Liver (tissue), 9 donors: ENCODE results near the gene FRMPD4. TPM values are rescaled to one million over a fixed set of nuclear protein-coding genes. Genes with fewer than 3 reads are reported as not detected.

ENCODE experiments used
- DNase-seq: peaks from one replicate; pipeline ENCODE4 v3.0.0-alpha.2; 2017; ENCODE audit warnings: low spot score
- H3K27ac ChIP-seq, 2 donors: one replicate each; pipeline ENCODE4 v1.7.0; 2013; ENCODE audit warnings: inconsistent platforms in 2 of 2, low read length in 2 of 2, control low read depth in 1 of 2, low read depth in 1 of 2, mild to moderate bottlenecking in 1 of 2
- H3K27me3 ChIP-seq, 4 donors: one replicate each; pipeline versions ENCODE4 v1.6.1 to v1.7.0; 2013; ENCODE audit warnings: low read length in 3 of 4, inconsistent platforms in 1 of 4, mild to moderate bottlenecking in 1 of 4, moderate library complexity in 1 of 4; ENCODE audit not compliant: control insufficient read depth in 4 of 4, insufficient read depth in 4 of 4
- H3K36me3 ChIP-seq, 4 donors: one replicate each; pipeline versions ENCODE4 v1.6.1 to v1.7.0; 2013; ENCODE audit warnings: low read length in 3 of 4, mild to moderate bottlenecking in 3 of 4, low read depth in 1 of 4, moderate library complexity in 1 of 4; ENCODE audit not compliant: control insufficient read depth in 4 of 4, insufficient read depth in 3 of 4
- H3K4me1 ChIP-seq, 4 donors: one replicate each; pipeline versions ENCODE4 v1.6.1 to v1.7.0; 2013; ENCODE audit warnings: low read length in 3 of 4, mild to moderate bottlenecking in 3 of 4, moderate library complexity in 1 of 4; ENCODE audit not compliant: control insufficient read depth in 4 of 4, insufficient read depth in 4 of 4
- H3K4me3 ChIP-seq, 3 donors: one replicate each; pipeline versions ENCODE4 v1.6.1 to v1.7.0; 2013; ENCODE audit warnings: low read length in 3 of 3, control low read depth in 1 of 3, low read depth in 1 of 3, mild to moderate bottlenecking in 1 of 3
- H3K9ac ChIP-seq, 2 donors: one replicate each; pipeline ENCODE4 v1.7.0; 2013; ENCODE audit warnings: low read length in 2 of 2, mild to moderate bottlenecking in 2 of 2, moderate library complexity in 2 of 2, control low read depth in 1 of 2, low read depth in 1 of 2
- H3K9me3 ChIP-seq, 4 donors: one replicate each; pipeline versions ENCODE4 v1.6.1 to v1.7.0; 2013; ENCODE audit warnings: low read length in 3 of 4; ENCODE audit not compliant: control insufficient read depth in 4 of 4
- EGR1 ChIP-seq, 2 donors: IDR thresholded peaks; 2 replicates each; pipeline ENCODE4 v1.6.1; 2016 to 2018; ENCODE audit warnings: antibody characterized with exemption in 2 of 2, low read depth in 2 of 2
- FOXA1 ChIP-seq: IDR thresholded peaks from 2 replicates; pipeline ENCODE4 v1.6.1; 2016; ENCODE audit warnings: antibody characterized with exemption
- FOXA2 ChIP-seq: IDR thresholded peaks from 2 replicates; pipeline ENCODE4 v1.6.1; 2016; ENCODE audit warnings: antibody characterized with exemption
- GABPA ChIP-seq, 2 donors: IDR thresholded peaks in 1 of 2; conservative IDR thresholded peaks in 1 of 2; 2 replicates each; pipeline ENCODE4 v1.6.1; 2016; ENCODE audit warnings: antibody characterized with exemption in 2 of 2, mild to moderate bottlenecking in 1 of 2, moderate library complexity in 1 of 2
- HNF4A ChIP-seq, 2 donors: conservative IDR thresholded peaks; 2 replicates each; pipeline ENCODE4 v1.6.1; 2016; ENCODE audit warnings: antibody characterized with exemption in 2 of 2, mild to moderate bottlenecking in 2 of 2
- HNF4G ChIP-seq: IDR thresholded peaks from 2 replicates; pipeline ENCODE4 v1.6.1; 2016; ENCODE audit warnings: antibody characterized with exemption
- JUND ChIP-seq, 2 donors: IDR thresholded peaks; 2 replicates each; pipeline ENCODE4 v1.6.1; 2016; ENCODE audit warnings: antibody characterized with exemption in 2 of 2
- RAD21 ChIP-seq, 2 donors: IDR thresholded peaks; 2 replicates each; pipeline ENCODE4 v1.6.1; 2016; ENCODE audit warnings: antibody characterized with exemption in 2 of 2, mild to moderate bottlenecking in 2 of 2
- RXRA ChIP-seq, 2 donors: IDR thresholded peaks; 2 replicates each; pipeline ENCODE4 v1.6.1; 2017 to 2018; ENCODE audit warnings: antibody characterized with exemption in 2 of 2, mild to moderate bottlenecking in 1 of 2
- SP1 ChIP-seq: IDR thresholded peaks from 2 replicates; pipeline ENCODE4 v1.6.1; 2018; ENCODE audit warnings: antibody characterized with exemption, mild to moderate bottlenecking
- TAF1 ChIP-seq: conservative IDR thresholded peaks from 2 replicates; pipeline ENCODE4 v1.6.1; 2016; ENCODE audit warnings: antibody characterized with exemption, mild to moderate bottlenecking
- YY1 ChIP-seq: IDR thresholded peaks from 2 replicates; pipeline ENCODE4 v1.6.1; 2016; ENCODE audit warnings: antibody characterized with exemption, mild to moderate bottlenecking
- WGBS: extraction: QIAGEN DNeasy Blood & Tissue Kit; methylation state at CpG from one replicate; pipeline ENCODE4 v1.1.7; 2013; 5-methylcytosine and 5-hydroxymethylcytosine counted together
- polyA plus RNA-seq, 2 donors: library from polyadenylated mRNA; stranded (reverse) in 1 of 2; unstranded in 1 of 2; fragments of 200-250 nt in 1 of 2; fragments of >200 nt in 1 of 2; fragmentation: Nextera tagmentation in 1 of 2; extraction: Ambion mirVana in 1 of 2; gene quantifications; one replicate each; pipeline versions ENCODE4 v1.2.1 to v1.2.3, GENCODE V29; 2013 to 2015
- total RNA-seq, 2 donors: library from RNA; depleted of rRNA; stranded (reverse); fragments of >200 nt; gene quantifications; one replicate each; pipeline ENCODE4 v1.2.3, GENCODE V29; 2014
- TF ChIP-seq, protein P1 (sequence below): IDR thresholded peaks from 2 replicates; pipeline ENCODE4 v1.6.1; 2016; ENCODE audit warnings: antibody characterized with exemption, mild to moderate bottlenecking
- TF ChIP-seq, protein P2 (sequence below): fragments of 150-350 bp; IDR thresholded peaks from 2 replicates; pipeline ENCODE4 v1.5.1; 2017; ENCODE audit warnings: improper control_type of control experiment, low read depth, low read length; ENCODE audit not compliant: missing input control
- TF ChIP-seq, protein P3 (sequence below): IDR thresholded peaks from 2 replicates; pipeline ENCODE4 v1.6.1; 2016; ENCODE audit warnings: antibody characterized with exemption
- donor health status: healthy.
- donor health status: healthy.
- donor health status: healthy.
- donor health status: healthy.
- donor health status: healthy.

Gene FRMPD4
- total and polyA plus RNA-seq, 4 donors = 0.01 to 0.08 (median 0.03) TPM; not detected in 1

DNA sequence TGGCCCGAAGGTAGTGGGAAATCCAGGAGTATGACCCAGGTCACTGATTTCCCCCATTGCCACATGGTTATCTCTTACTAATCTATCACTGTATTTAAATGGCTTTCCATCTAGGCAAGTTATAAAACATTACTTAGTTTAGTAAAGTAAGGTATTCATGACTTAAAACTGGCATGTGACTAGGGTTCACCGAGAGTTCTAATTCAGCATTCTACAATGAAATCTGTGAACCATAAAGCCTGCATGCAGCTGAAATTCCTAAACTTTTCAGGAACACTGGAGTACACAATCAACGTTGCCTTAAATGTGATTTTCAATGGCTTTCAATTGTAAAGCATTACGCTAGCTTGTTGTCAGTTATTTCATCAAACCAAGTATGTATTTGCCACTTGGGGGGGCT, 630.2 kb downstream of the FRMPD4 start:
- whole genome bisulfite sequencing = 95% methylated on average over 4 of the region's 4 CpGs
- Histone ChIP-seq H3K9me3 (no peaks in the 10 kb centered on the region), H3K27me3 (no peaks in the 10 kb centered on the region), H3K4me3 (no peak overlapping the region), H3K27ac (no peak overlapping the region), H3K36me3 (no peaks in the 10 kb centered on the region), H3K4me1 (peaks cover 0 to 5% (median 2%) of the 10 kb centered on the region in 4 donors), H3K9ac (no peak overlapping the region)
- no peak for DNase-seq
- no peak for TF ChIP-seq RXRA (IDR thresholded peaks at IDR 0.05)
- TF ChIP-seq GABPA (IDR thresholded peaks at IDR 0.05 in 1 of 2, conservative IDR thresholded peaks at IDR 0.05 in 1 of 2) = no peak
- TF ChIP-seq, protein P1, sequence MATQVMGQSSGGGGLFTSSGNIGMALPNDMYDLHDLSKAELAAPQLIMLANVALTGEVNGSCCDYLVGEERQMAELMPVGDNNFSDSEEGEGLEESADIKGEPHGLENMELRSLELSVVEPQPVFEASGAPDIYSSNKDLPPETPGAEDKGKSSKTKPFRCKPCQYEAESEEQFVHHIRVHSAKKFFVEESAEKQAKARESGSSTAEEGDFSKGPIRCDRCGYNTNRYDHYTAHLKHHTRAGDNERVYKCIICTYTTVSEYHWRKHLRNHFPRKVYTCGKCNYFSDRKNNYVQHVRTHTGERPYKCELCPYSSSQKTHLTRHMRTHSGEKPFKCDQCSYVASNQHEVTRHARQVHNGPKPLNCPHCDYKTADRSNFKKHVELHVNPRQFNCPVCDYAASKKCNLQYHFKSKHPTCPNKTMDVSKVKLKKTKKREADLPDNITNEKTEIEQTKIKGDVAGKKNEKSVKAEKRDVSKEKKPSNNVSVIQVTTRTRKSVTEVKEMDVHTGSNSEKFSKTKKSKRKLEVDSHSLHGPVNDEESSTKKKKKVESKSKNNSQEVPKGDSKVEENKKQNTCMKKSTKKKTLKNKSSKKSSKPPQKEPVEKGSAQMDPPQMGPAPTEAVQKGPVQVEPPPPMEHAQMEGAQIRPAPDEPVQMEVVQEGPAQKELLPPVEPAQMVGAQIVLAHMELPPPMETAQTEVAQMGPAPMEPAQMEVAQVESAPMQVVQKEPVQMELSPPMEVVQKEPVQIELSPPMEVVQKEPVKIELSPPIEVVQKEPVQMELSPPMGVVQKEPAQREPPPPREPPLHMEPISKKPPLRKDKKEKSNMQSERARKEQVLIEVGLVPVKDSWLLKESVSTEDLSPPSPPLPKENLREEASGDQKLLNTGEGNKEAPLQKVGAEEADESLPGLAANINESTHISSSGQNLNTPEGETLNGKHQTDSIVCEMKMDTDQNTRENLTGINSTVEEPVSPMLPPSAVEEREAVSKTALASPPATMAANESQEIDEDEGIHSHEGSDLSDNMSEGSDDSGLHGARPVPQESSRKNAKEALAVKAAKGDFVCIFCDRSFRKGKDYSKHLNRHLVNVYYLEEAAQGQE = no peak
- TF ChIP-seq, protein P2, sequence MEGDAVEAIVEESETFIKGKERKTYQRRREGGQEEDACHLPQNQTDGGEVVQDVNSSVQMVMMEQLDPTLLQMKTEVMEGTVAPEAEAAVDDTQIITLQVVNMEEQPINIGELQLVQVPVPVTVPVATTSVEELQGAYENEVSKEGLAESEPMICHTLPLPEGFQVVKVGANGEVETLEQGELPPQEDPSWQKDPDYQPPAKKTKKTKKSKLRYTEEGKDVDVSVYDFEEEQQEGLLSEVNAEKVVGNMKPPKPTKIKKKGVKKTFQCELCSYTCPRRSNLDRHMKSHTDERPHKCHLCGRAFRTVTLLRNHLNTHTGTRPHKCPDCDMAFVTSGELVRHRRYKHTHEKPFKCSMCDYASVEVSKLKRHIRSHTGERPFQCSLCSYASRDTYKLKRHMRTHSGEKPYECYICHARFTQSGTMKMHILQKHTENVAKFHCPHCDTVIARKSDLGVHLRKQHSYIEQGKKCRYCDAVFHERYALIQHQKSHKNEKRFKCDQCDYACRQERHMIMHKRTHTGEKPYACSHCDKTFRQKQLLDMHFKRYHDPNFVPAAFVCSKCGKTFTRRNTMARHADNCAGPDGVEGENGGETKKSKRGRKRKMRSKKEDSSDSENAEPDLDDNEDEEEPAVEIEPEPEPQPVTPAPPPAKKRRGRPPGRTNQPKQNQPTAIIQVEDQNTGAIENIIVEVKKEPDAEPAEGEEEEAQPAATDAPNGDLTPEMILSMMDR = no peak
- no peak for TF ChIP-seq SP1
- TF ChIP-seq EGR1 (IDR thresholded peaks at IDR 0.05; ENCODE audit: low read depth in 2 of 2) = no peak
- no peak for TF ChIP-seq JUND (IDR thresholded peaks at IDR 0.05)
- no peak for TF ChIP-seq FOXA1
- TF ChIP-seq YY1 = no peak
- TF ChIP-seq TAF1 = no peak
- TF ChIP-seq, protein P3, sequence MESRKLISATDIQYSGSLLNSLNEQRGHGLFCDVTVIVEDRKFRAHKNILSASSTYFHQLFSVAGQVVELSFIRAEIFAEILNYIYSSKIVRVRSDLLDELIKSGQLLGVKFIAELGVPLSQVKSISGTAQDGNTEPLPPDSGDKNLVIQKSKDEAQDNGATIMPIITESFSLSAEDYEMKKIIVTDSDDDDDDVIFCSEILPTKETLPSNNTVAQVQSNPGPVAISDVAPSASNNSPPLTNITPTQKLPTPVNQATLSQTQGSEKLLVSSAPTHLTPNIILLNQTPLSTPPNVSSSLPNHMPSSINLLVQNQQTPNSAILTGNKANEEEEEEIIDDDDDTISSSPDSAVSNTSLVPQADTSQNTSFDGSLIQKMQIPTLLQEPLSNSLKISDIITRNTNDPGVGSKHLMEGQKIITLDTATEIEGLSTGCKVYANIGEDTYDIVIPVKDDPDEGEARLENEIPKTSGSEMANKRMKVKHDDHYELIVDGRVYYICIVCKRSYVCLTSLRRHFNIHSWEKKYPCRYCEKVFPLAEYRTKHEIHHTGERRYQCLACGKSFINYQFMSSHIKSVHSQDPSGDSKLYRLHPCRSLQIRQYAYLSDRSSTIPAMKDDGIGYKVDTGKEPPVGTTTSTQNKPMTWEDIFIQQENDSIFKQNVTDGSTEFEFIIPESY = no peak
- no peak for TF ChIP-seq HNF4A (conservative IDR thresholded peaks at IDR 0.05)
- no peak for TF ChIP-seq RAD21 (IDR thresholded peaks at IDR 0.05)
- TF ChIP-seq HNF4G = no peak
- TF ChIP-seq FOXA2 = no peak

DNA sequence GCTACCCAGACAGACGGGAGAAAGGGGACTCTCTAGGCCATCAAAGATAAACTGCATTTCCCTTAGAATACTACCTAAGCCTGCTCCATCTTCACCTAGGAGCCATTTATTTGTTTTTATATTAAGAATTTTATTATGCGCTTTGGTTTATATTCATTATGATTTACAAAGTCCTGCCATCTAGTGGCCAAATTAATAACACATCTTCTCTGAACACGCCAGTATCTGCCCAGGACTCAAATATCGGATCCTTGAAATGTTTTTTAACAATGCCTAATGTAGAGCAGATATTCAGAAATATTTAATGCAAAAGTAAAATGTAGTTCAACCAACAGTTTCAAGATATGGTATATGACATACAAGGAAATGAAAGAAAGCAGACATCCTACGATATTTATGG, 632.2 kb downstream of the FRMPD4 start:
- H3K4me3 ChIP-seq = no peak overlapping the region

More for the DNA sequence above, 632.2 kb downstream of the FRMPD4 start:
- Histone ChIP-seq H3K36me3 (no peaks in the 10 kb centered on the region), H3K9me3 (no peaks in the 10 kb centered on the region), H3K4me1 (peaks cover 0 to 5% (median 2%) of the 10 kb centered on the region in 4 donors), H3K27me3 (no peaks in the 10 kb centered on the region), H3K27ac (no peak overlapping the region), H3K9ac (no peak overlapping the region)
- TF ChIP-seq SP1 (no peak), RAD21 (IDR thresholded peaks at IDR 0.05) (peak in 1 of 2 donors; percentile 49)
- TF ChIP-seq, protein P2 = peak; percentile 53
- 37% methylated on average over 5 of the region's 5 CpGs for WGBS
- DNase-seq = no peak
